ENCODE measurements around the gene UGT1A8.

The UGT1A8 gene

GRCh38 chr2:233772153-233772552 is 154.7 kb downstream of the UGT1A8 start:
- no peak for DNase-seq

DNA sequence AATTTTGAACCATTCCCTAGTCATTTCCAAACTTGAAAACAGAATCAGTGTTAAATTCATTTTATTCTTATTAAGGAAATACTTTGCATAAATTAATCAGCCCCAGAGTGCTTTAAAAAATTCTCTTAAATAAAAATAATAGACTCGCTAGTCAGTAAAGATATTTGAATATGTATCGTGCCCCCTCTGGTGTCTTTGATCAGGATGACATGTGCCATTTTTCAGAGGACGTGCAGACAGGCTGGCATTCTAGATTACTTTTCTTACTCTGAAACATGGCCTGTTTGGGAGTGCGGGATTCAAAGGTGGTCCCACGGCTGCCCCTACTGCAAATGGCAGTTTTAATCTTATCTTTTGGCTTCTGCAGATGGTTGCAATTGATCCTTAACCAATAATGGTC is 155.2 kb downstream of the UGT1A8 start:
- DNase-seq: no peak

GRCh38 chr2:233773854-233774253 is 156.4 kb downstream of the UGT1A8 start:
- DNase-seq: no peak

- no peak for DNase-seq
Measured at GRCh38 chr2:233775414-233775813, 158.0 kb downstream of the UGT1A8 start.

DNA sequence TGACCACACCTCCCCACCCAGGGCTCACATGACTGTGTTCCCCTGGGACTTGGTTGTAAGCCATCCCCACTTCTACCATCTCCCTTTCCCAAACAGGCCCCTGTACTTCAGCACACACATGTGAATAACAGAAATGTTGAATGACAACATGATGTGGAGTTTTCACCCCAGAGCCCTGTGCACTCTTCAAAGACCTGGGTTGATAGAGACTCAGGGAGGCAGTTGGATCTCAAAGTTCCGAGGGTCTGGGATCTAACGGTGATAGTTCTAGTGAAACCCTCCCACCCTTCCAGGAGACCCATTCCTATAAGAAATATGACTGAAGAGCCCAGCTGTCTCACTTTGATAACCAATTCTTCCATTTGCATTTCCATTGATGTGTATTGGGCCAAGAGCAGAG is 160.6 kb downstream of the UGT1A8 start, which contains the start of gene MROH2A:
TSS of gene MROH2A (plus strand) at position 301 of the 400 bp plus-strand sequence. CDS start 1,029 bp downstream, outside the sequence.
- no peak for DNase-seq

DNA sequence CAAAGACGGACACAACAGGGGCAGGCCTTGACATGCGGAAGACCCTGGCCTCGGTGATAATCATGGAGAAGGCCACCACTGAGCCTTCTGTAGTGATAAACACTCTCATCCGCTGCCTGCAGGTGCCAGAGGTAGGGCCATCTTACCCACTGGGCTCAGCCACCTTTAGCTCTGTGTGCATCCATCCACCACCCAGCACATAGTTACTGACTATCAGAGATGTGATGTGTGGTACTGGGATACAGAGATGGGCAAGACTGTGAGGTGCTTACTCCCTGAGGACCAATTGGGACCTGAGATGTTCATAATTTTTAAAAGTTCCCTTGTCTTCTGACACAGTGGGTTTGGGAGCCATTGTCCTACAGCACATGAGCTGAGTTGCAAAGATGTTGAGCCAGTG is 162.3 kb downstream of the UGT1A8 start:
- no peak for DNase-seq

GRCh38 chr2:233780771-233781170 is 163.3 kb downstream of the UGT1A8 start:
- DNase-seq: no peak

DNA sequence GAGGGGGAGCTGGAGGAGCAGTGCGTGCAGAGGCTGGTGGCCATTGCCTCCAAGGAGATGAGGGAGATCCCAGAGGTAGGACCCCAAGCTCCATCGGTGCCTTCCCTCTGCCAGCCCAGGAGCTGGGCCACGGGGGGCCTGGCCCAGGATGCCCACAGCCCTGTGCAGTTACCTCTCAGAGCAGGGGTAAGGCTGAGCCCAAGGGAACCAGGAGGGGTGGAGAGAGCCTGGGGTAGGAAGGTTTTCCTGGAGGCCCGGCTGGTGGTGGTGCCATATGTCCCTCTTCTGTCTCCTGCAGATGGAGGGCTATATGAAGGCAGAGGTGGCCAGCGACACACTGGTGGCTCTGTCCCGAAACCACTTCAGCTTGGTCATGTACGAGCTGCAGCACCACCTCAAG is 172.1 kb downstream of the UGT1A8 start:
- DNase-seq: no peak

DNA sequence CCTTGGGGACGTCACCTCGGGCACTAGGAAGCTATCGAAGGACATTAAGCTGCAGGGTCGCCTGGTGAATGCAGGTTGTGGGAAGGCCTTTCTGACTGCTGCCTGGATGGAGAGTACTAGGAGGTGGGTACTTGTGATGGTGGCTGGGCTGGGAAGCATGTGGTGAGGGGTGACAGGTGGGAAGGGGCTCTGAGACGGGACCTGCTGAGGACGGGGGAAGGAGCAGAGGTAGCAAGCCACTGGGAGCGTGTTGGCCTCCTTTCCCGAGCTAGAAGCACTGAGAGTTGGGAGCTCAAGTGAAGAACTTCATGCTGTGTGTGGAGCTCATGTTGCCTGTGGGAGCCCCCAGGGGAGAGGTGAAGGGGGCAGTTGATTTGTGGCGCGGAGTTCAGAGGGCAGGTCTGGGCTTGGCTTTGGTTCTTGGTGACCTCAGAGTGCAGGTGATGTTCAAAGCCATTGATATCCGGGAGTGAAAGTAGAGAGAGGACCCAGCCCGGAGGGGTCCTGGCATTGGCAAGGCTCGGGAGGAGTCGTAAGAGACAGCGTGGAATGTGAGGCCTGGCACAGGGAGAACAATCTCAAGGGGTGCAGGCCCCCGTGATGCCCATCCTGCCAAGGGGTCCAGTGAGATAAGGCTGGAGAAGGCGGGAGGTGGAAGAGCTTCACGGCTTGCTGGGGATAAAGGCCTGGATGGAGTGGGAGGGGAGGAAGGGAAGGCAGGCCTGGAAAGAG is 173.9 kb downstream of the UGT1A8 start:
- no peak for DNase-seq

DNA sequence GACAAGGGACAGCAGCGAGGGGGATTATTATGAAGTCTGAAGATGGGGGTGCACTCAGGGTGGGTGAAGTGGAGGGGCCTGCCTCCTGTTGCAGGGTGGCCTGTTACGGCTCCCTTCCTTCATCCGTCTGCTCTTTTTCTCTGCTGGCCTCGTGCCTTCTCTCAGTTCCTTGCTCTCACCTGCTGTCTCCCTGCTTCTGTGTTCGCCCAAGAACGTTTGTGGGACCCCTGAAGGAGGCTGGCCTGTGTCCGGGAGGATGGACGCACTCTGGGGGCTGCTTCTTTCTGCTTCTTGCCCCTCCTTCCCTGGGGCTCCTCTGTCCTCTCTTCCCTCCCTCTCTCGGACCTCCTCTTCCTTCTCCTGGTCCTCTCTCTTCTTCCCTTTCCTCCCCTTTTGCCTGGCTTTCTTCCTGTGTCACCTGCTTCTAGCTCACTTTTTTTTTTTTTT is 174.5 kb downstream of the UGT1A8 start:
- no peak for DNase-seq

DNA sequence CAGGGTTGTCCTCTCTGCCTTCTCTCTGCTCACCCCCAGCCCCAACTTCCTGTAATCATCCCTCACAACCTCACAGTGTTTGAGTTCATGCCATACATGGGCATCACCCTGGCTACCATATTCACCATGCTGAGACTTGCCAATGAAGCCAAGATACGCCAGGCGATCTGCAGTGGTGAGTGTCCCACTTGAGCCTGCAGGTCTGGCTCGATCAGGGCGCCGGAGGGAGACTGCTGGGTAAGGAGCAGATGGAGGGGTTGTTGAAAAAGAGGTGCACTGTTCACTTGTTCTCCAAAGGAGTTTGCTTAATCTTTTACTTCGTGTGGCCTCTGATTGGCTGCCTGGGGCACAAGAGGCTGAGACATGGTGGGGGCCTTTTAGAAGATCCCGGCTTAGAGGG is 175.3 kb downstream of the UGT1A8 start:
- DNase-seq: no peak

GRCh38 chr2:233793465-233794127 is 176.2 kb downstream of the UGT1A8 start:
- DNase-seq: no peak

GRCh38 chr2:233794128-233794658 is 176.8 kb downstream of the UGT1A8 start:
- no peak for DNase-seq

DNA sequence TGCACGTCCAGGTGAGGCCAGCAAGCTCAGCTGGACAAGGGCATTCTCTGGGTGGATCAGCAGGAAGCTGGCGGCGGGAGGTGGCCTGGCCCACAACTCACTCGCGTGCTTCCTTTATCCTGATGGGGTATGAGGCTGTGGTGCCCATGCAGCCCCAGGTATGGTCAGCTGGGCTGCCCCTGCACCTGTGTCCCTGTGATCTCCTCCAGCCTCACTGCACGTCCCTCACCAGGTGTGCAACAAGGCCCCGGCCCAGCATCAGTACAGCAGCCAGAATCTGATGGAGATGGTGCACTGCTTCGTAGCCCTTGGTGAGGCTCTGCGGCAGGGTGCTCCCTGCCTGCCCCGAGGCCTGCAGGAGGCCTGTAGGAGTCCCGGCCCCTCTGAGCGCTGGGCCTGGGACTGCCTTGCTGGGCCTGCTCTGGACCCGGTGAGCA is 178.3 kb downstream of the UGT1A8 start:
- no peak for DNase-seq

- no peak for DNase-seq
Measured at GRCh38 chr2:233796254-233796653, 178.8 kb downstream of the UGT1A8 start.

DNA sequence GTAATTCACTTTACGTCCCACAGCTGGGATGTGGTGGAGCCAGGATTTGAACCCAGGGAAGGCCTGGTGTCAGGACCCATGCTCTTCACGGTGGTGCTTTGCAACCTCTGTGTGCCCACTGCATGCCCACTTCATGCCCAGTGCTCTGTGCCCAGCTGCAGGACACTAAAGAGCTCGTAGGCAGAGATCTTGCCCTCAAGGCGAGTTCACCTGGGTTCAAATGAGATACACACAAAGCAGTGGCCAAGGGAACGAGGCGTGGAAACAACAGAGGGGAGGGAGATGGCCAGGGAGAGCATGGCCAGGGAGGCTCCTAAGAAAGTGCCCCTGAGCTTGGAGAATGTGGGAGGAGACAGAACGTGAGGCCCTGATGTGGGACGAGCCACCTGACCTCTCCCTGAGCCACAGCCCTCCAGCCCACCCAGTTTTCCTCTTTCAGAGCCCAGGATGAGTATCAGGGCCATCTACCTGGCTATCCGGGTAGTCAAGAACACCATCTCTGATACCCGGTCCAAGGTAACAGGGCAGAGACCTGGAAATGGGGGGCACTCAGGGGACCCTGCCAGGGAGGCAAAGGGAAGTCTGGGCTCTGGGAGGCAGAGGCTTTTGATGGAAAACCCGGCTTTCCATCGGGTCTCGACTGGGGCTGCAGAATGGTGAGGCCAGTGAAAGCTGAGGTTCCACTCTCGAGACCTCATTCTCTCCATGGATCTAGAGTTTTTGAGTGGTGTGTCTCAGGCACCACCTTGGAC is 181.1 kb downstream of the UGT1A8 start:
- no peak for DNase-seq

- DNase-seq: no peak
Measured at GRCh38 chr2:233799087-233799665, 181.7 kb downstream of the UGT1A8 start.

- no peak for DNase-seq
Measured at GRCh38 chr2:233799716-233800115, 182.3 kb downstream of the UGT1A8 start.

DNA sequence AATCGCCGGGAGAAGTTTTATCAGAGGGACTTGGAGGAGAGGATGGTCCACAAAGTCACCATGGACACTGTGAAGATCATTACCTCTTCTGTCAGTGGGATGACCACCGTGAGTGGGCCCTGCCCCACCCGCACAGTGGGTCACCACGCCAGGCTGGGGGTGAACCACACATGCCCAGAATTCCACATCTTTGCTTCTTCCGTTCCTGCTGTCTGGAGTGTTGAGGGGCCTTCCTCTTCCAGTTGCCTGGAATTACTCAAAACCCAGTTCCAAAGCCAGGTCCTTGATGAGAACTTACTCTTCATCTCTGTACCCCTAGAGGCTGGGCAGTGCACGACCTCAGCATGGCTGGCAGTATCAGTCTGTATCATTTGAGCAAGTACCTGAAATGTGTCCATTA is 182.8 kb downstream of the UGT1A8 start:
- DNase-seq: no peak

DNA sequence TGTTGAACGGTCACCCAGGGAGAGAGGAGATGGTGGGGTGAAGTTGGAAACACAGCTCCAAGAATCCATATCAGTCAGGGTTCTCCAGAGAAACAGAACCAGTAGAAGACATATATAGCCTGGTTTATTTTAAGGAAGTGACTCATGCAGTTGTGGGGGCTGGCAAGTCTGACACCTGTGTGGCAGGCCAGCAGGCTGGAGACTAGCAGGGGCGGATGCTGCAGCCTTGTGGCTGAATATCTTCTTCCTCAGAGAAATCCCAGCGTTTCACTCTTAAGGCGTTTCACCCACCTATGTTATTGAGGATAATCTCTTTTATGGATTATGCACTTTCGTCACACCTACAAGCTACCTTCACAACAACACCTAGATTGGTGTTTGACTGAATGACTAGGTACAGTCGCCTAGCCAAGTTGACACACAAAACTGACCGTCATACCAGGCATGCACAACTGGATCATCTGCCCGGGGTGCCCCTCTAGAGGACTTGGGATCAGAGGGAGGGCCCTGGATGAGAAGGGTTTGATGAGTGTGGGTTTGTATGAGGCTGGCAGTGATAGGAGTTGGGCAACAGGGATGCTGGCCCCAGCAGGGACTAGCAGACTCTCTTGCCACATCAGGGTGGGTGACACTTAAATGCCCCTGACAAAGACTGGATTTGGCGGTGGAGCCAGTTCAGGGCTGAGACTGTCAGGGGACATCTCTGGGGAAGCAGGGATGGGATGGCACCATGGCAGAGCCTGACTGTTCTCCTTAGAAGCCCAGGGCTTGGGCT is 184.1 kb downstream of the UGT1A8 start:
- no peak for DNase-seq

DNA sequence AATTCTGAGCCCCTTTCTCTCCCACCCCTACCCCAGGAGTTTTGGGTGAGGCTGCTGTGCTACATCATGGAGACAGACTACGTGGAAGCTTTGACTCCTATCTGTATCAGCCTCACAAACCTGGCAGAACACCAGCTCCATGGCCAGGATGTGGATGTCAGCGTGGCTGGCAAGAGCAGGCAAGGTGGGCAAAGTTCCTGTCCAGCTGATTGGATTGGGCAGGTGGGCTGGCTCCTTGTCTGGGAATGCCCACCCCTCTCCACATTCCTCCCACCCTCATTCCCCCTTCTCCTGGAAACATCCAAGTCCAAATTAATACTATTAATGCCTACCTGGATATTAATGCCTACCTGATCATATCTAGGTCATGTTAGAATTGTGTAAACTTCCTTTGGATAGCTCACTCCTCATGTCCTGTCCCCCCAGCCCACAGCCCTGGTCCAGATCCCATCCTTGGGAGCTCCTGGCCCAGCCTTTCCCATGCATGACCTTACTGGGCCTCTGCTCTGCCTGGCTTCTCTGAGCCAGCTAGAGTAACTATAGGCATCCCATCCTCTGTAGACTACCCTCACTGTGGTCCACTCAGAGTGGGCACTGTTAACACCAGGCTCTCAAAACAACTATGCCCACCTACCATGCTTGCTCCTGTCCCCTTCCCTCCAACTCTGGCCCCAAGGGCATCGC is 184.8 kb downstream of the UGT1A8 start:
- DNase-seq: no peak

All from AML-193 (cell line).